HG02759 (cell line): ENCODE measurements around the gene STAM2.
A peak's percentile ranks its signal among the peaks of the same experiment; 100 is the strongest.
"Not testable (repeated sequence)": the region's sequence is repeated elsewhere in the genome, so short reads cannot be mapped to it uniquely, and the experiment has no call there.

Experiments
- ATAC-seq: cut with Tn5 transposase; IDR thresholded peaks from one replicate; pipeline ENCODE4 v1.9.1; 2021; ENCODE audit warnings: mild to moderate bottlenecking, moderate library complexity; ENCODE audit not compliant: unreplicated experiment

The STAM2 gene

GRCh38 chr2:152175368-152176112 lies at the start of gene STAM2:
STAM2 (minus strand) TSS chr2:152175763; CDS start chr2:152175642, 121 bp downstream.
- peak; percentile 81 for ATAC-seq

DNA sequence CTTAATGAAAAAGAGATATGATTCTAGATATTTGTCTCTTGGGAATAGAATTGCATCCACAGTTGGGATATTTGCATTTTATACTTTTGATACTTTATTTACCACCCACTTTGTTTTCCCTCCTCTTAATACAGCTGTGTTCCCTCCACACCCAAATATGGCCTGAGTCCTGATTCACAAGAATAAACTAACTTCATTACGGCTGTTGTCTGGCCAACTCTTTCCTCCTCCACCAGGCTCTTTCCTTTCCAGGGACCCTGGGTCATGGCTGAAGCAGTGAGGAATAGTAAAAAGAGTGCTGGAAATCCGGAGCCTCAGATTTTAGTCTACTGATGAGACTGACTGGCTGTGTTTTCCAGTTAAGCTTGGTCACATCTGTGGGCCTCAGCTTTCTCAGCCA lies 48.4 kb upstream of the STAM2 start:
- ATAC-seq = no peak

DNA sequence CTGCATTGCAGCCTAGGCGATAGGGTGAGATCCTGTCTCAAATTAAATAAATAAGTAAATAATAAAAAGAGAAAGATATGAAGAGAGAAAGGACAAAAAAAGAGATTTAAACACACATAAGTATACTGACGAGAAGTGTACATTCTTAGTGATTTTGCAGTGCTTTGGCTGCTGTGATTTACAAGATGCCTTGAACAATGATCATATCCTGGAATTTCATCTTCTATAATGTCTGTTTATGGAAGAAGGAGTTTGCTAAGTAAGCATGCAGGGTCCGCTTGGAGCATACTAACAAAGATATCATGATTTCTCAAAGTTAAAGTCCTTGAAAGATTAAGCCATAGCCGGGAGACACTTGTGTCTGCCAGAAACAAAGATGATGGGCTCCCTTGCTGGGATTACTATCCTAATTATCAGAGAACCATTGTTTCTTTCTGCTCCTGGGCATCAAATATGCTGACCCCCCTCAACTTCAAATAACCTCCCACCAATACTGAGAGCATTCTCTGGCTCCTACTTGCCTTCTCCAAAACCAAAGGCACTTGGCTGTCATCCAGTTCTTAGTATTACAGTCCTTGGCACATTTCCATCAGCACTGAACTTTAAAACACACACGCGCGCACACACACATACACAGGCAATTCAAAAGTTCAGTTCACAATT lies 47.5 kb upstream of the STAM2 start:
- ATAC-seq = no peak

DNA sequence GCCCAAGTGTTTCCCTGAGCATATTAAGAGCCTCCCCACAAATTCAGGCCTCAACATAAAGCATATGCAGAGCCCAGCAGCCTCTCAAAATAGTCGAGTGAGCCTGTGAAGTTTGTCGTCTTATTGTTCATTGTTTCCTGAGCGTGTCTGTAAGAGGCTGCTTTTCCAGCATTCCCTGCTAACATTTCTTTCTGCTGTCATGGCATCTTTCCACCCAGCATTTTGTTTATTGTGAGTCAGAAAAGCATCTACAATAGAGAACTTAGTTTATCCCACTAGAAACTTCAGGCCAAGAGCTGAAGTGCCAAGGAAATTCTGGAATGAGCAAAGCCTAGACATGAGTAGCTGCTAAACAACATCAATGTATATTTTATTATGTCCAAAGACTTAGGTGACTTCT lies 46.3 kb upstream of the STAM2 start:
- ATAC-seq = no peak

- ATAC-seq = no peak
These were observed 43.7 kb upstream of the STAM2 start for GRCh38 chr2:152219077-152219828.

GRCh38 chr2:152201466-152201830 lies 25.9 kb upstream of the STAM2 start:
- no peak for ATAC-seq

DNA sequence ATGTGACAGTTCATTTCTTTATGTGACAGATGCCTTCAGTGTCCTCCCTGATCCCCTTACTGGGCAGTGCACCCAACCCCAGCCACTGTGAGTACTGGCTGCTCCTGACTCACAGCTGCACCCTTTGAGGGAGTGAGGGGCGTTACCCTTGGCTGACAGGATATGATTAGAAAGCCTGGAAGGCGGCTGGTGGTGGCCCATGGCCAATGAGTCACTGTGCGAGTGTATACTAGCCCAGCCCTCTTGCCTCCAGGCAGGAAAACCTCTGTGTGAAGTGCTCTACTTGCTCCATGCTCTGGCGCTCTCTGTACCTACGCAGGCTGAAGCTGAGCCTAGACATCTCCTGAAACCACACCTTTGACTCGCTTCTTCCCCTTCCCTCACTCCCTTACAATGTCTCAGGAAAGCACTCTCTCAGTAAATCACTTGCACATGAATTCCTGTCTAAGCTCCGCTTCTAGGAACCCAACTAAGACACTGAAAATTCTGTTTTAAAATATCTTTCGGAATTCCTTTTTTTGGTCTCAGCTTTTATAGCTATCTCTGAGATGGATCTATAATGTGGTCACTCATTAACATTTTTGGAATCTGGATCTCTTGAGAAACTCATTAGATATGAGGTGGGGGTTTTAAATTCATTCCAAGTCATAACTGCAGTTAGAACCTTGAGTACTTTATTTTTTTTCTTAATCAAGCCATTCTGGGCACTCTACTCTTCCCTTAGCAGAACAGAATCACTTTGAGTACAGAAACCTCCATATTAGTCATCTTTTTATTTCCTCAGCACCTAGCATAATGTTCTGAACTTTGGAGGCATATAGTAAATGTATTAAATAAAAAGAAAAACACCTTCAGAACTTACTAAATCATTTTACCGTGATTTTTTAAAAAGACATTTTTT lies 25.3 kb upstream of the STAM2 start:
- ATAC-seq = no peak

GRCh38 chr2:152200101-152200500 lies 24.5 kb upstream of the STAM2 start:
- ATAC-seq = no peak

DNA sequence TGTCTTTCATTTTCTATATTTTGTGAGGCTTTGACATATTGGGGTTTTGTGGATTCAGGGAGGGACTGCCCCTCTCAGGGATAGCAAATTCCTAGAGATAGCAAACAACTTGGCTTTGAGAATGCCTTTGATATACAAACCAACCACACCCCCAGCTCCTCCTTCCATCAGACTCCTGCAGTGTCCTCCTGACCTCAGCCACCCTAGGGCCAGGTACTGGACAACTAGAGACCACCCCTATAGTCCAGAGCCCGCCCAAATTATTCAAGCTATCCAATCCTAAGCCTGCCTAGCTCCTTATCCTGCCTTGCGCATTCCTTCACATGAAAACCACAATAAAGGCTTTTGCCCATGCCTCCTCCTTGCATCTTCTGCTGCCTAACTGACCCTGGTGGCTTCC lies 22.9 kb upstream of the STAM2 start:
- ATAC-seq = no peak

- not testable (repeated sequence) for ATAC-seq
These were observed 22.1 kb upstream of the STAM2 start for GRCh38 chr2:152197508-152198284.

DNA sequence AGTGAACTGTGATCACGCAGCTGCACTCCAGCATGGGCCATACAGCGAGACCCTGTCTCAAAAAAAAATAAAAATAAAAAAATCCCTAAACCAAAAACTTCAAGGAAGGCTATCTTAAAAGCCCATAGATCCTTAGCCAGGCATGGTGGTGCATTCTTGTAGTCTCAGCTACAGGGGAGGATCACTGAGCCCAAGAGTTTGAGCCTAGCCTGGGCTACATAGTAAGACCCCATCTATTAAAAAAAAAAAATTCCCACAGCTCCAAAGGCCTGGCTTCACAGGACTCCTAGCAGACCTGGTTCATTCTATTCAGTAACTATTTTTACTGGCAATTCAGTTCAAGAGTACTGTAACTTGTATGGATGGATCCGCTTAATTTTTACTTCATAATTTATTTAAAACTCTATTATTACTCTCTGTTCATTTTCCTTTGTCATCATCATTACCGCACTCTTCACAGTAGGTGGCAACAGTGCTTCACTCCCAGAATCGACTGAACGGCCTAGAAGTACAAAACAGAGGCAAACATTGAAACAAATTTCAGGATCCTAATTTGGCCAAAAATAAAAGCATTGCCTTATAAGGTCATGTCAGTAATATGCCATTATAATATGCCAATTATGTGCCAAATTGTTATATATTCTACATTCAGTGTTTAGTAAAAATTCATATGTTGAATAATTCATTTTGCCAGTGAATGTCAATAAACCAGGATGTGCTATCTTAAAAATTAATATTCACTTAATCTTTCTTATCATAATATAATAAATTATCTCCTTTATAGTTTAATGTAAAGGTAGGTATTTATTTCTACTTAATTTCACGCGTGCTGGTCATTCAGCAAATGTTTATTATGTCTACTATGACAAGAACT lies 14.3 kb upstream of the STAM2 start:
- peak; percentile 76 for ATAC-seq

GRCh38 chr2:152186808-152187207 lies 11.2 kb upstream of the STAM2 start:
- ATAC-seq = not testable (repeated sequence)

DNA sequence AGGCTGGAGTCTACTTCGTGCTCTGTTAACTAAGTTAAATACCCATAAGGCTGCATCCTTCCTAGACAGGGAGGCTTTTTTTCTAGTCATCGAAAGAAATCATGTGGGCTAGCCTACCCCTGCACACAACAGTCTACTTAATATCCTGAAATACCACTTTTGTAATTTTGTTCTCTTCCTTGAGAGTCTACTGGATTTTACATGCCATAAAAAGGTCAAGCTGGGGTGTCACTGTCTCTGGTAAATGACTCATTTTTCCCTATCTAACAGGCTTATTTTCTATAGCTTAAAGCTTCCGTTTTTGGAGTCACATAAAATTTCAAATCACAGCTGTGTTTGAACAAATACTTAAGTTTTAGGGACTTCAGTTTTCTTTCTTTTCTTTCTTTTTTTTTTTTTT lies 10.7 kb upstream of the STAM2 start:
- ATAC-seq = no peak

DNA sequence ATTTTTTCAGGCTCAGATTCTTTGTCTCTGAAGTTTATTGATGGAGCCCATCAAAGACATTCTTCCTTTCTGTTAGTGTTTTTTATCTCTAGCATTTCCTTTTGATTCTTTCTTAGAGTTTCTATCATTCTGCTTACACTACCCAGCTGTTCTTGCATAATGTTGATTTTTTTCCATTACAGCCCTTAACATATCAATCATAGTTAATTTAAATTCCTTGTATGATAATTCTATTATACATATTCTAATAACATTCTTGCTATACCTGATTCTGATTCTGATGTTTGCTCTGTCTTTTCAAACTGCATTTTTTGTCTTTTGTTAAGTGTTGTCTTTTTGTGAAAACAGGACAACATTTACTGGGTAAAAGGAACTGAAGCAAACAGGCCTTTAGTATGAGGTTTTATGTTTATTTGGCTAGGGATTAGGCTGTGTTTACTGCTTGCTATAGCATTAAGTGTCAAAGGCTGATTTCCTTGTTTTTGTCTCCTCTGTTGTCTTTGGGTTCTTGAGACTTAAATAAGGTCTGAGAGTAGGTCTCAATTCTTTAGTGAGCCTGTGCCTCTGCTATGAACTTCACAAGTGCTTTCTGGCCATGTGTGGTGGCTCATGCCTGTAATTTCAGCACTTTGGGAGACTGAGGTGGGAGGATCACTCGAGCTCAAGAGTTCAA lies 8.0 kb upstream of the STAM2 start:
- no peak for ATAC-seq

GRCh38 chr2:152177667-152178066 lies 2.1 kb upstream of the STAM2 start:
- ATAC-seq = not testable (repeated sequence)

DNA sequence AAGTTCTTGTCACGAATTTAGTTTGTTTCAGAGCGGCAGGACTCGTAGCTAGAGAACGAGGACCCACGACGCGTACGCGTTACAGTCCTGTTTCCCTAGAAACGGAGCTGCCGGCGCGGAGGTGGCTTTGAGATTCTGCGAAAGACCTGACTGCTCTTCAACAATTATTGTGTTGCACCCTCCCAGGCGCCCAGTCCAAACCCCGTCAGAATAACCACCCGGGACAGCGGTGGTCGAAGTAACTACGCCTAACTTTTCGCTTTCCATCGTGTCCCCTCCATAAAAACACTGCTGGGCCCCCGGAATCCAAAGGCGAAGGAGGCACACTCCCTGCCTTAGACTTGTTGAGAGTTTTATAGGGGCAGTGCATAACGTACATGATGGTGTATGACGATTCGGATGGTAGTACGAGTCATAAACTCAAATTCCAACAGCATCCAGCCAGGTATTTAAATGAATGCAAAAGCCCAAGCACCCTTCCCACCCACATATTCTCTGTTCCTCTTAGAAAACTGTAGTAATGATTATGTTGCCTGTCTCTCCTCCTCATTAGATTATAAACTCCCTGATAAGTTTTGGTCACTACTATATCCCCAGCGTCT lies 651 bp upstream of the STAM2 start:
- peak; percentile 14 for ATAC-seq

- peak; percentile 26 for ATAC-seq
These were observed 573 bp downstream of the STAM2 start for GRCh38 chr2:152175012-152175367.

GRCh38 chr2:152174574-152174973 lies 989 bp downstream of the STAM2 start:
- ATAC-seq = no peak
